HEK293 (cell line): ENCODE results near the gene DISP3.

Source experiments
- CTCF ChIA-PET: fragments of 350-600 bp; formaldehyde crosslinking; extraction: SDS; loops from one replicate; lab custom pipeline; 2021; ENCODE audit warnings: antibody characterized with exemption; lab: Yijun Ruan, JAX
- POLR2A ChIA-PET: fragments of 300-600 bp; formaldehyde crosslinking; extraction: SDS; loops from one replicate; lab custom pipeline; 2020; ENCODE audit warnings: antibody characterized with exemption, inconsistent platforms; lab: Yijun Ruan, JAX
- H3K27ac ChIP-seq: fragments of 200-500 bp; sonication (Bioruptor generic); 2 replicates; pipeline ENCODE4 v1.5.1; 2014; ENCODE audit warnings: low read depth, low read length, control low read depth, inconsistent platforms; ENCODE audit errors: extremely low read depth
- H3K36me3 ChIP-seq, 2 experiments: fragments of 200-500 bp in 1 of 2; sonication (Bioruptor generic) in 1 of 2; 1 replicate in 1 of 2; 2 replicates in 1 of 2; pipeline ENCODE4 v1.5.1; 2014 to 2017; ENCODE audit warnings: inconsistent platforms in 2 of 2, low read length in 2 of 2; ENCODE audit not compliant: control insufficient read depth in 2 of 2, insufficient read depth in 1 of 2
- H3K4me1 ChIP-seq: fragments of 200-500 bp; sonication (Bioruptor generic); 2 replicates; pipeline ENCODE4 v1.5.1; 2014; ENCODE audit warnings: mild to moderate bottlenecking, low read length, inconsistent platforms; ENCODE audit not compliant: control insufficient read depth, insufficient read depth
- H3K4me3 ChIP-seq: 2 replicates; pipeline ENCODE4 v1.5.1; 2011; ENCODE audit warnings: low read depth, mild to moderate bottlenecking, control low read depth, low read length, moderate library complexity
- H3K9me3 ChIP-seq: fragments of 200-500 bp; sonication (Bioruptor generic); 2 replicates; pipeline ENCODE4 v1.5.1; 2014; ENCODE audit warnings: low read depth, low read length, inconsistent platforms; ENCODE audit not compliant: control insufficient read depth, insufficient read depth
- EGR2 ChIP-seq: fragments of 450-650 bp; formaldehyde crosslinking; IDR thresholded peaks from 2 replicates; pipeline ENCODE4 v1.5.1; 2016; ENCODE audit warnings: low read depth, missing biosample characterization, missing genetic modification characterization
- KLF1 ChIP-seq: fragments of 450-650 bp; formaldehyde crosslinking; IDR thresholded peaks from 2 replicates; pipeline ENCODE4 v1.5.1; 2016; ENCODE audit warnings: missing biosample characterization, missing genetic modification characterization
- KLF7 ChIP-seq: fragments of 450-650 bp; formaldehyde crosslinking; IDR thresholded peaks from 2 replicates; pipeline ENCODE4 v1.5.1; 2016; ENCODE audit warnings: missing biosample characterization, missing genetic modification characterization, borderline replicate concordance
- OSR2 ChIP-seq: fragments of 450-650 bp; formaldehyde crosslinking; IDR thresholded peaks from 2 replicates; pipeline ENCODE4 v1.5.1; 2016; ENCODE audit warnings: missing biosample characterization, missing genetic modification characterization
- REPIN1 ChIP-seq: fragments of 450-650 bp; formaldehyde crosslinking; IDR thresholded peaks from 2 replicates; pipeline ENCODE4 v1.5.1; 2017; ENCODE audit warnings: missing biosample characterization, missing genetic modification characterization, low read depth
- TRIM28 ChIP-seq: IDR thresholded peaks from 2 replicates; pipeline ENCODE4 v1.6.1; 2011; ENCODE audit warnings: low read length, control low read depth, borderline replicate concordance
- ZBTB17 ChIP-seq: fragments of 450-650 bp; formaldehyde crosslinking; IDR thresholded peaks from 2 replicates; pipeline ENCODE4 v1.5.1; 2016; ENCODE audit warnings: missing biosample characterization, missing genetic modification characterization
- ZBTB8A ChIP-seq: fragments of 450-650 bp; formaldehyde crosslinking; IDR thresholded peaks from 2 replicates; pipeline ENCODE4 v1.5.1; 2016; ENCODE audit warnings: missing biosample characterization, missing genetic modification characterization
- ZFHX2 ChIP-seq: fragments of 450-650 bp; formaldehyde crosslinking; conservative IDR thresholded peaks from 2 replicates; pipeline ENCODE4 v1.5.1; 2016; ENCODE audit warnings: missing biosample characterization, missing genetic modification characterization
- ZFP37 ChIP-seq: fragments of 450-650 bp; formaldehyde crosslinking; IDR thresholded peaks from 2 replicates; pipeline ENCODE4 v1.5.1; 2016; ENCODE audit warnings: missing biosample characterization, missing genetic modification characterization
- ZNF132 ChIP-seq: fragments of 450-650 bp; formaldehyde crosslinking; IDR thresholded peaks from 2 replicates; pipeline ENCODE4 v1.5.1; 2017; ENCODE audit warnings: missing biosample characterization, missing genetic modification characterization, borderline replicate concordance
- ZNF175 ChIP-seq: fragments of 450-650 bp; formaldehyde crosslinking; IDR thresholded peaks from 2 replicates; pipeline ENCODE4 v1.5.1; 2016; ENCODE audit warnings: missing biosample characterization, missing genetic modification characterization
- ZNF266 ChIP-seq: fragments of 450-650 bp; formaldehyde crosslinking; IDR thresholded peaks from 2 replicates; pipeline ENCODE4 v1.5.1; 2016; ENCODE audit warnings: missing biosample characterization, missing genetic modification characterization, low read depth
- ZNF362 ChIP-seq: fragments of 450-650 bp; formaldehyde crosslinking; IDR thresholded peaks from 2 replicates; pipeline ENCODE4 v1.5.1; 2016; ENCODE audit warnings: missing biosample characterization, missing genetic modification characterization
- ZNF37A ChIP-seq: fragments of 450-650 bp; IDR thresholded peaks from 2 replicates; pipeline ENCODE4 v1.5.1; 2018; ENCODE audit warnings: missing biosample characterization, missing genetic modification characterization
- ZNF426 ChIP-seq: fragments of 450-650 bp; formaldehyde crosslinking; IDR thresholded peaks from 2 replicates; pipeline ENCODE4 v1.5.1; 2017; ENCODE audit warnings: missing biosample characterization, missing genetic modification characterization, mild to moderate bottlenecking, inconsistent platforms, moderate library complexity
- ZNF488 ChIP-seq: fragments of 450-650 bp; formaldehyde crosslinking; IDR thresholded peaks from 2 replicates; pipeline ENCODE4 v1.5.1; 2016; ENCODE audit warnings: missing biosample characterization, missing genetic modification characterization
- ZNF561 ChIP-seq: fragments of 450-650 bp; IDR thresholded peaks from 2 replicates; pipeline ENCODE4 v1.5.1; 2018; ENCODE audit warnings: missing biosample characterization, missing genetic modification characterization, borderline replicate concordance
- ZNF596 ChIP-seq: fragments of 450-650 bp; IDR thresholded peaks from 2 replicates; pipeline ENCODE4 v1.5.0; 2018; ENCODE audit warnings: missing biosample characterization, mild to moderate bottlenecking, missing genetic modification characterization, moderate library complexity
- ZNF664 ChIP-seq: fragments of 450-650 bp; formaldehyde crosslinking; IDR thresholded peaks from 2 replicates; pipeline ENCODE4 v1.5.1; 2016; ENCODE audit warnings: missing biosample characterization, missing genetic modification characterization
- ZNF768 ChIP-seq: fragments of 450-650 bp; formaldehyde crosslinking; IDR thresholded peaks from 2 replicates; pipeline ENCODE4 v1.5.1; 2018; ENCODE audit warnings: missing biosample characterization, mild to moderate bottlenecking, missing genetic modification characterization
- ZNF837 ChIP-seq: fragments of 450-650 bp; formaldehyde crosslinking; IDR thresholded peaks from 2 replicates; pipeline ENCODE4 v1.5.1; 2016; ENCODE audit warnings: missing biosample characterization, missing genetic modification characterization
- TF ChIP-seq, protein P1 (sequence below): sonication (generic); formaldehyde crosslinking; IDR thresholded peaks from 2 replicates; pipeline ENCODE4 v1.8.1; 2022; ENCODE audit warnings: mild to moderate bottlenecking, moderate library complexity, missing genetic modification reagents
- TF ChIP-seq, protein P2 (sequence below): fragments of 450-650 bp; formaldehyde crosslinking; IDR thresholded peaks from 2 replicates; pipeline ENCODE4 v1.5.1; 2016; ENCODE audit warnings: missing biosample characterization, missing genetic modification characterization
- TF ChIP-seq, protein P3 (sequence below): fragments of 450-650 bp; formaldehyde crosslinking; IDR thresholded peaks from 2 replicates; pipeline ENCODE4 v1.5.1; 2017; ENCODE audit warnings: missing biosample characterization, missing genetic modification characterization
- TF ChIP-seq, protein P4 (sequence below): fragments of 450-650 bp; formaldehyde crosslinking; IDR thresholded peaks from 2 replicates; pipeline ENCODE4 v1.5.1; 2016; ENCODE audit warnings: missing biosample characterization, missing genetic modification characterization

DISP3 gene

GRCh38 chr1:11470912-11471311 lies 8.0 kb upstream of the DISP3 start:
- TF ChIP-seq REPIN1 (tag by site-specific recombination) = no peak
- TF ChIP-seq ZNF561 (tag by site-specific recombination) = no peak
- TF ChIP-seq, protein P1, sequence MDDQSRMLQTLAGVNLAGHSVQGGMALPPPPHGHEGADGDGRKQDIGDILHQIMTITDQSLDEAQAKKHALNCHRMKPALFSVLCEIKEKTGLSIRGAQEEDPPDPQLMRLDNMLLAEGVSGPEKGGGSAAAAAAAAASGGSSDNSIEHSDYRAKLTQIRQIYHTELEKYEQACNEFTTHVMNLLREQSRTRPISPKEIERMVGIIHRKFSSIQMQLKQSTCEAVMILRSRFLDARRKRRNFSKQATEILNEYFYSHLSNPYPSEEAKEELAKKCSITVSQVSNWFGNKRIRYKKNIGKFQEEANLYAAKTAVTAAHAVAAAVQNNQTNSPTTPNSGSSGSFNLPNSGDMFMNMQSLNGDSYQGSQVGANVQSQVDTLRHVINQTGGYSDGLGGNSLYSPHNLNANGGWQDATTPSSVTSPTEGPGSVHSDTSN (CRISPR knock-in tag) = no peak
- no peak for TF ChIP-seq ZNF362 (tag by site-specific recombination)
- TF ChIP-seq ZNF488 (tag by site-specific recombination) = no peak
- no peak for TF ChIP-seq ZFP37 (tag by site-specific recombination)
- no peak for TF ChIP-seq ZNF37A (tag by site-specific recombination)
- no peak for TF ChIP-seq ZNF768
- TF ChIP-seq, protein P2, sequence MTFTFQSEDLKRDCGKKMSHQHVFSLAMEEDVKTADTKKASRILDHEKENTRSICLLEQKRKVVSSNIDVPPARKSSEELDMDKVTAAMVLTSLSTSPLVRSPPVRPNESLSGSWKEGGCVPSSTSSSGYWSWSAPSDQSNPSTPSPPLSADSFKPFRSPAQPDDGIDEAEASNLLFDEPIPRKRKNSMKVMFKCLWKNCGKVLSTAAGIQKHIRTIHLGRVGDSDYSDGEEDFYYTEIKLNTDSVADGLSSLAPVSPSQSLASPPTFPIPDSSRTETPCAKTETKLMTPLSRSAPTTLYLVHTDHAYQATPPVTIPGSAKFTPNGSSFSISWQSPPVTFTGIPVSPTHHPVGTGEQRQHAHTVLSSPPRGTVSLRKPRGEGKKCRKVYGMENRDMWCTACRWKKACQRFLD (tag by site-specific recombination) = no peak
- TF ChIP-seq ZNF426 (tag by site-specific recombination) = no peak
- TF ChIP-seq ZNF596 (tag by site-specific recombination) = no peak
- no peak for TF ChIP-seq KLF7 (tag by site-specific recombination)
- no peak for TF ChIP-seq ZBTB8A (tag by site-specific recombination)
- no peak for TF ChIP-seq KLF1
- TF ChIP-seq ZNF664 = no peak
- H3K4me3 ChIP-seq = no peak overlapping the region
- H3K4me1 ChIP-seq = no peaks in the 10 kb centered on the region
- no peaks in the 10 kb centered on the region for H3K9me3 ChIP-seq
- CTCF ChIA-PET = interaction anchor here (0.6 kb wide), 1 partner anchor 1149 kb away, joined by 4 read pairs; no protein-coding TSS in a partner anchor
- no peak overlapping the region for H3K27ac ChIP-seq
- POLR2A ChIA-PET = no interaction called here
- H3K36me3 ChIP-seq = no peaks in the 10 kb centered on the region

- peak; percentile 81 for TF ChIP-seq EGR2 (tag by site-specific recombination)
- TF ChIP-seq, protein P3, sequence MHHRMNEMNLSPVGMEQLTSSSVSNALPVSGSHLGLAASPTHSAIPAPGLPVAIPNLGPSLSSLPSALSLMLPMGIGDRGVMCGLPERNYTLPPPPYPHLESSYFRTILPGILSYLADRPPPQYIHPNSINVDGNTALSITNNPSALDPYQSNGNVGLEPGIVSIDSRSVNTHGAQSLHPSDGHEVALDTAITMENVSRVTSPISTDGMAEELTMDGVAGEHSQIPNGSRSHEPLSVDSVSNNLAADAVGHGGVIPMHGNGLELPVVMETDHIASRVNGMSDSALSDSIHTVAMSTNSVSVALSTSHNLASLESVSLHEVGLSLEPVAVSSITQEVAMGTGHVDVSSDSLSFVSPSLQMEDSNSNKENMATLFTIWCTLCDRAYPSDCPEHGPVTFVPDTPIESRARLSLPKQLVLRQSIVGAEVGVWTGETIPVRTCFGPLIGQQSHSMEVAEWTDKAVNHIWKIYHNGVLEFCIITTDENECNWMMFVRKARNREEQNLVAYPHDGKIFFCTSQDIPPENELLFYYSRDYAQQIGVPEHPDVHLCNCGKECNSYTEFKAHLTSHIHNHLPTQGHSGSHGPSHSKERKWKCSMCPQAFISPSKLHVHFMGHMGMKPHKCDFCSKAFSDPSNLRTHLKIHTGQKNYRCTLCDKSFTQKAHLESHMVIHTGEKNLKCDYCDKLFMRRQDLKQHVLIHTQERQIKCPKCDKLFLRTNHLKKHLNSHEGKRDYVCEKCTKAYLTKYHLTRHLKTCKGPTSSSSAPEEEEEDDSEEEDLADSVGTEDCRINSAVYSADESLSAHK (tag by site-specific recombination) = no peak
- no peak for TF ChIP-seq ZNF266 (tag by site-specific recombination)
- TF ChIP-seq ZFHX2 (tag by site-specific recombination) = 0 out of 2 replicates have a peak, but pooled peaks have one; percentile 18
- TF ChIP-seq, protein P4, sequence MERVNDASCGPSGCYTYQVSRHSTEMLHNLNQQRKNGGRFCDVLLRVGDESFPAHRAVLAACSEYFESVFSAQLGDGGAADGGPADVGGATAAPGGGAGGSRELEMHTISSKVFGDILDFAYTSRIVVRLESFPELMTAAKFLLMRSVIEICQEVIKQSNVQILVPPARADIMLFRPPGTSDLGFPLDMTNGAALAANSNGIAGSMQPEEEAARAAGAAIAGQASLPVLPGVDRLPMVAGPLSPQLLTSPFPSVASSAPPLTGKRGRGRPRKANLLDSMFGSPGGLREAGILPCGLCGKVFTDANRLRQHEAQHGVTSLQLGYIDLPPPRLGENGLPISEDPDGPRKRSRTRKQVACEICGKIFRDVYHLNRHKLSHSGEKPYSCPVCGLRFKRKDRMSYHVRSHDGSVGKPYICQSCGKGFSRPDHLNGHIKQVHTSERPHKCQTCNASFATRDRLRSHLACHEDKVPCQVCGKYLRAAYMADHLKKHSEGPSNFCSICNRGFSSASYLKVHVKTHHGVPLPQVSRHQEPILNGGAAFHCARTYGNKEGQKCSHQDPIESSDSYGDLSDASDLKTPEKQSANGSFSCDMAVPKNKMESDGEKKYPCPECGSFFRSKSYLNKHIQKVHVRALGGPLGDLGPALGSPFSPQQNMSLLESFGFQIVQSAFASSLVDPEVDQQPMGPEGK (tag by site-specific recombination) = no peak
- TF ChIP-seq ZNF132 = no peak
- TF ChIP-seq OSR2 = no peak
- no peak for TF ChIP-seq ZNF37A (tag by site-specific recombination)
- TF ChIP-seq ZNF837 (tag by site-specific recombination) = no peak
- TF ChIP-seq ZBTB17 (tag by site-specific recombination) = no peak
- no peak for TF ChIP-seq TRIM28
- no peak for TF ChIP-seq ZNF488 (tag by site-specific recombination)
- no peak for TF ChIP-seq ZNF175
- Histone ChIP-seq H3K9me3 (no peaks in the 10 kb centered on the region), H3K36me3 (no peaks in the 10 kb centered on the region), H3K4me1 (no peaks in the 10 kb centered on the region), H3K4me3 (no peak overlapping the region), H3K27ac (no peak overlapping the region)
- POLR2A ChIA-PET = no interaction called here
- CTCF ChIA-PET = interaction anchor here (0.6 kb wide), 1 partner anchor 1148 kb away, joined by 4 read pairs; no protein-coding TSS in a partner anchor
These were observed 7.5 kb upstream of the DISP3 start for GRCh38 chr1:11471473-11471872.
